HCEC 1CT (cell line): ENCODE results near the gene THRAP3.
A peak's percentile ranks its signal among the peaks of the same experiment; 100 is the strongest.

Experiments
- DNase-seq: peaks from one replicate; pipeline ENCODE4 v3.0.0-alpha.2; 2017

The THRAP3 gene

DNA sequence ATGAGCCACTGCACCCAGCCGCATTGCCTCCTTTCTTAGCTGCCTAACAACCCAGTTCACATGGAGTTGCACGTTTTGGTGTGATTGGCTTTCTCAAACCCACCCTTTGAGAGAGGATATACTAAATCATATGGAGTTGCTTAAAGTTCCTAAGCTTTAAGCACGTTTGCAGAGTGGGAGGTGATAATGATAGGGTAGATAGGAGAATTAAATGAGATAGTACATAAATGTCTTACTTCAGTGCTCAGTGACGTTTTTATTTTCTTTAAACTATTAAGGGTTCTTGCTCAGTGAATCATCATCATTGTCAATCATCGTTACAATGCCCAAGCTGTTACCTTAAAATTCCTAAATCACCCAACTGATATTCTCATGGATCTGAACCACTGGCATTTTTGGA, 79.0 kb downstream of the THRAP3 start:
- DNase-seq: no peak

DNA sequence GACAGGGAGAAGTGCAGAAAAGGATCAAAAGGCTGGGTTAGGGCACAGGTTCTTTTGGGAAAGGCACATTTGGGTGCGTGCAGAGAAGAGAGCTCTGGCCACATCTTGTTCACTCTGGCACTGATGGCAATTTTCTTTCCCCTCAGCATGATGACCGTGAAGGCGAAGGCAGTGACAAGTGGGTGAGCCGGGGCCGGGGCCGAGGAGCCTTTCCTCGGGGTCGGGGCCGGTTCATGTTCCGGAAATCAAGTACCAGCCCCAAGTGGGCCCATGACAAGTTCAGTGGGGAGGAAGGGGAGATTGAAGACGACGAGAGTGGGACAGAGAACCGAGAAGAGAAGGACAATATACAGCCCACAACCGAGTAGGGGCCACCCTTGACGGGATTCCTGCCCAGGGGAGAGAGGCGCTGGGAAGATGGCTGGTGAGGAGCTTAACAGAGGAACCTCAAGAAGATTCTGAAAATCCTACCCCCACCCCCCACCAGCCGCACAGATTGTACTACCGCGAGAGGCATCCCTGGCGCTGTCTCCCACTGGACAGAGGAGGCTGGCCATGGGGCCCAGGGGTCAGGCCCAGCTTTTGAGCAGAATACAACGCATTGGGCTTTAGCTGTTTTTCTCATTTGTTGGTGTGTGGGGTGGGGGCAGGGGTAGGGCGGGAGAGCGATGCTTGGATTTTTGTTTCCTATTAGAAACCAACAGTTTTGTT, 79.6 kb downstream of the THRAP3 start:
- no peak for DNase-seq

DNA sequence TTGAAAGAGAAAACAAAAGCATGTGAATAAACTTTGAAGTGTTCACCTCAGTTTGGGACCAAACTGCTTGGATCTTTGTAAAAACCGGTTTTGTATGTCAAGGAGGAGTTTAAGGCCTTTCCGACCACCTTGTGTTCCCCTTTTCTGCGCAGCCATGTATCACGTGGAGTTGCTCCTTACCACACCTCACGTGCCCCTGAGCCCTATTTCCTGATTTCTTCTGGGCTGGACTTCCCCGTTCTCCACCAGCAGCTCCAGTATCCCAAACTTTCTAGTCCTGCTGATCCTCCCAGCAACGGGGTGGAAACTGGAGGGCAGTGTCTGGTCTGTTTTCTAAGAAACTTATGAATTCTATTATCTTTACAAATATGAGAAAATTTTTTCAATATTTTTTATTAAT, 80.3 kb downstream of the THRAP3 start:
- DNase-seq: no peak

DNA sequence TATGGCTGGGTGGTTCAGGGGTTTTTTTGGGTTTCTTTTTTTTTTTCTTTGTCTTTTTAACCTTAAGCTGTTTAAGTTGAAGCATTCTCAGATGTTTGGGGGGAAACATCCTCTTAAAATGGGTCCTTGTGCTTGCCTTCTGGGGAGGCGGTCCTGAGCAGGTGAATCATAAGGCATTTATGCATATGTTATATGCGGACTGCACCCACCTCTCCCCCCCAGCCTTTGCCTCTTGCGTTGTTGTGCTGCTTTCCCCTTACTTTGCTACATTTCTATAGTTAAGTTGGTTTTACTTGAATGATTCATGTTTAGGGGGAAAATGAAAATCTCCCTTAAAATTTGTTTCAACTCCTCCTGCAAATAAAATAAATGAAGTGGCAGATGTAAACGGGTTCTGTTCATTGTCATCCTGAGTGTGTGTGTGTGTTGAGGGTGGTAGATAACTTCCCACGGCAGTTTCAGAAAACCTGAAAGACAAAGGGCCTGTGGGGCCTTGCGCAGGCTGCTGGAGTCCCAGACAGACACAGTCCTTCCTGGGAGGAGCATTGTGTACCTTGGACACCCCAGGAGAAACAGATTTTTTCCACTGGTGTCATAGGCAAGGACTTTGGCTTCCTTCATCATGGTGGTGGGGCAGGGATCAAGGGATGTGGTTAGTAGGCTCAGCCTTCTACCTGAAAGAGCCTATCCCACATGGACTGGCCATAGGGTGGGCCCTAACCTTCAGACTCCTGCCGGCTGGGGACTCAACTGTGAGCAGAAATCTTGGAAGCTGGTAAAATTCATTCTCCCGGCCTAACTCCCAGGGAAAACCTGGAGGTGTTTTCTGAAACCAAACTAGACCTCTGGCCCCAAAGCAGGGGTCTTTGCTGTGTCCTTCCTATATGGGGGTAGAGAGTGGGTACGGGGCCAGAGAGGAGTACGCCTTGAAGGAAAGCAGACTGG, 81.0 kb downstream of the THRAP3 start:
- DNase-seq: no peak

DNA sequence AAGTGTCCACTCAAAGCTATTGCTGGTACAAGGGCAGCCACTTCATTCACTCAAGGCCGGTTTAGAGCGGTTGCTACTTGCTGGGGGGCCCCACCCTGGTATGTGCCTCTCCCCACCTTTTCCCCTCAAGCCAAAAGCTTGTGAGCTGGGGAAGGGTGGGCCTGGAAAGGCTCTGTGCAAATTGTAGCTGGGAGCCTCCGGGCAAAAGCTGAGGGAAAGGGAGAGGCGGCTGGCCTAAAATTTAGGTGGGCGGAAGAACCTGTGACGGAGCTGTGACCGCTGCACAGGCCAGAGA, 81.6 kb downstream of the THRAP3 start:
- no peak for DNase-seq

DNA sequence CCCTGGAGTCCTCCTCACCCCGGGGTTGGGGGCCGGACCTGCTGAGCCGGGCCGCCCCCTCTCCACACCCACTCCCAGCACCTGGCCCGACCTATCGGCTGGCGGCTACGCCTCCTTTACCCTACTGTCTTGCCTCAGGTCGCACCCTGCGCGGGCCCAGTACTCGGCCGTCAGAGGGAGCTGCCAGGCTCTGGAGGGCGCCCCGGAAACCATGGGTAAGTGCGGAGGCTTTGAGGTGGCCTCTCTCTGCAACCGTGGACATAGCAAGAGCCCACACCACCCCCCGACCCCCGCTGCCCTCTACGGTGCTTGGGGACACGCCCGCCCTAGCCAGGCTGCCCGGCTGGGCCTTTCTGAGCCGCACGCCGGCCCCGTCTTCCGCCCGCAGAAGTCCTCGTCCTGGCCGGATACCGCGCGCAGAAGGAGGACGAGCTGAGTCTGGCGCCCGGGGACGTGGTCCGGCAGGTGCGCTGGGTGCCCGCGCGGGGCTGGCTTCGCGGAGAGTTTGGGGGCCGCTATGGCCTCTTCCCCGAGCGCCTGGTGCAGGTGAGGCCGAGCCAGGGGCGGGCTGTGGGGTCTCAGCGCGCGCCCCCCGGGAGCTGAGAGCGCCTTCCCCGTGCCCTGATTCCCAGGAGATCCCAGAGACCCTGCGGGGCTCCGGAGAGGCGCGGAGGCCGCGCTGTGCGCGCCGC, 82.1 kb downstream of the THRAP3 start, which contains the start of gene SH3D21:
Gene SH3D21 (plus strand): TSS at position 159 of the 692 bp plus-strand sequence. CDS start 53 bp downstream, at position 212.
- no peak for DNase-seq

DNA sequence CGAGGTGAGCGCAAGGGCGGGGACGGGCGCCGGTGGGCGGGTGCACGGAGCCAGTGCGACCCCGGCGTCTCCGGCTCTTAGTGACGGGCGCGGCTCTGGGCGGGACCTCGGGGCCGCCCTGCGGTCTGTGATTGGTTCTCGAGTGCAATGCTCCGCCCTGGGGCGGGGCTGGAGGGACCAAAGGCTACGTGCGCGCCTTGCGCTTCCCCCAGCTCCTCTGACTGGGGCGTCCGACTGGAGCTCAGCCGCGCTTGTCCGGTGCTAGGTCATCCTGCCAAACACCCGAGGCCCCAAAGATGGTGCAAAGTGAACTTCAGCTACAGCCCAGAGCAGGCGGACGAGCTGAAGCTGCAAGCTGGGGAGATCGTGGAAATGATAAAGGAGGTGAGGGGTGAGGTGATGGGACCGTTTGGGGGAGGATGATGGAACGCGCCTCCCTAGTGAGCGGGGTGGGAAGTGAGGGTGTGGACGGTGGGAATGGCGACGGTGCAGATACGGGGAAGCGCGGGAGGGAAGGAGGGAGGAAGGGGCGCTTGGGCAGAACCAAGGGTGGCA, 82.7 kb downstream of the THRAP3 start:
- peak; percentile 91 for DNase-seq

DNA sequence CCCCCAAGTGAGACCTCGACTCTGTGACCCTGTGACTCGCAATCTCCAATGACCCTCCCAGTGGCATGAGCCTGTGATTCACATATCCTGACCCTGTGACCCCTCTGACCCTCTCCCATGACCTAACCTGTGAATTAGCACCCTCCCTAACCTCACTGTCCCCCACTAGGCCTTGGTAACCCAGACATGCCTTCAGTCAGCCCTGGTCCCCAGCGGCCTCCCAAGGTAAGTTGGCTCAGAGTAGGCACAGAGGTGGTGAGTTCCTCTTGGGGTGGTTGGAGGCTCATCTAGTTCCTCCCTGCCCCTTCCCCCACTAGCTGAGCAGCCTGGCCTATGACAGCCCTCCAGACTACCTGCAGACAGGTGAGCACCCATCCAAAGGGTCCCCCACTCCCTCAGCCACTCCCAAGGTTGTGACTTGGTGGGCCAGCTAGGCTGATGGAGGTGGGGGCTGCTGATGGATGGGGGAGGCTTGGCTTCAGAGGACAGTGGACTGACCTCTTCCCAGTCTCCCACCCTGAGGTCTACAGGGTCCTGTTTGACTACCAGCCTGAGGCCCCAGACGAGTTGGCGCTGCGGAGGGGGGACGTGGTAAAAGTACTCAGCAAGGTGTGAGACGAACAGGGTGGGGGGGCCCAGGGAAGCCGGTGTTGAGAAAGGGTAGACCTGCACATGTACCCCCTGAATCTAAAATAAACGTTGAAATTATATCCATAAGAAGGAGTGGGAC, 83.5 kb downstream of the THRAP3 start:
- no peak for DNase-seq

DNA sequence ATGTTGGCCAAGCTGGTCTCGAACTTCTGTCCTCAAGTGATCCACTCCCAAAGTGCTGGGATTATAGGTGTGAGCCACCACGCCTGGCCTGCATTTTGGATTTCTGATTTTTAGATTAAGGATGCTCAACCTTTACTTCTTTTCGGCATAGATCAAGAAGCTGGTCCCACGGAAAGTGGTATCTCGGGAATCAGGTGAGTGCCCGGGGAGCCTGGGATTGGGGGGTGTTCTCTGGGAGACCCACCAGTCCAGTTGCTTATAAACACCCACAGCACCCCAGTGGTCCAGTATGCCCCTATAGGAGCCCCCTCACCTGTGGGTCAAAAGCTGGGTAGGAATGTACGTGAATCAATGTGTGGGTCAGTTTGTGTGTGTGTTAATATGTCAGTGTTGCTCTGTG, 85.2 kb downstream of the THRAP3 start:
- DNase-seq: no peak

DNA sequence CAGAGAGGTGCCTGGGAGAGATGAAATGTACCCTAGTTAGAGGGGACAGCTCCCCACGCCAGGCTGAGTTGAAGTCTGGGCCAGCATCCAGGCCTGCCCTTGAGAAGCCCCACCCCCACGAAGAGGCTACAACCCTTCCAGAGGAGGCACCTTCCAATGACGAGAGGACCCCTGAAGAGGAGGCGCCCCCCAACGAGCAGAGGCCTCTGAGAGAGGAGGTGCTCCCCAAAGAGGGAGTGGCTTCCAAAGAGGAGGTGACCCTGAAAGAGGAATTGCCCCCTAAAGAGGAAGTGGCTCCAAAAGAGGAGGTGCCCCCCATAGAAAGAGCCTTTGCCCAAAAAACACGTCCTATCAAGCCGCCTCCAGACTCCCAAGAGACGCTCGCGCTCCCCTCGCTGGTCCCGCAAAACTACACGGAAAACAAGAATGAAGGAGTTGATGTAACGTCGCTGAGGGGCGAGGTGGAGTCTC, 96.1 kb downstream of the THRAP3 start:
- no peak for DNase-seq

DNA sequence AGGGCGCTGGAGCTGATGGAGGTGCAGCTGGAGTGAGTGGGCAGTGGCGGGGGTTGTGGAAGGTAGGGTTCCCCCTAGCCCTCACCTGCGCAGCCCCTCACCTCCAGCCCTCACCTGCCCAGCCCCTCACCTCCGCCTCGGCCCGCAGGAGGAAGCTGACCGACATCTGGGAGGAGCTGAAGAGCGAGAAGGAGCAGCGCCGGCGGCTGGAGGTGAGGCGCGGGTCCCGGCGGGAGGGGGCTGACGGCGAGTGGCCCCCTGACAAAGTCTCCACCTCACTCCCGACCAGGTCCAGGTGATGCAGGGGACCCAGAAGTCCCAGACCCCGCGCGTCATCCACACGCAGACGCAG, 96.5 kb downstream of the THRAP3 start:
- no peak for DNase-seq

DNA sequence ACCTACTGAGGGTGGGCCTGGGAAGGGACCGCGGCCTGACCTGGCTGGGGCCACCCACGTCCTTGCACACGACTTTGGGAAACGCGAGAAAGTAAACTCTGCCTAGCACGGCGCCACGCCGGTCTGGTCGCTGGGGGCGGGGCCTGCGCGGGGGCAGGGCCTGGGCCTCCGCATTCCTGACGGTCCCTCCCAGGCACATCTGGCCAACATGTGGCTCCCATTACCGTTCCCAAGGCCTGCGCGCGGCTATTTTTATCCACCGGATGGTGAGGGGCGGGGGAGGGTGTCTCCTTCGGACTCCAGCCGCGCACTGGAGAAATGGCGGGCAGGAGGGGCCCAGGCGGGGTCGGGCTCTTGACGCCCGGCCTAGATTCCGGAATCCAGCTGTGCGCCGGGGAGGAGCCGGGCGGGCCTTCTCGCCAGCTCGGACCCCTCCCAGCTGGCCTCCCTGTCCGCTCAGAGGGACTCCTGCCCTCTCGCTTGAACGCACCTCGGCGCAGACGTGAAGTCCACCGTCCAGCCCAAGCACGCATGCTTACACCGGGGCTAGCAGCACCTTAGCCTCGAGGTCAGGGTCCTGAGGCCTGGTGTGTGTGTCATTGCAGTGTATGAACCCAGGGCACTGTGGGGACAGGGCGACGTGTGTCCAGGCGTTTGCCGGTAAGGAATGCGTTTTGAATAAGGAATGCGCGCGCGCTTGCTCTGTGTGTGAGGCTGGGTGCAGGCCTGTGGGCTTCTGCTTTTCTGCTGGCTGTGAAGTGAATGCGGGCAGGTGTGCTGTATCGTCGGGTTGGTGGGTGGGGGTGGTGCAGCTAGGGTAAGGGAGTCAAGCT, 97.1 kb downstream of the THRAP3 start:
- DNase-seq: peak; percentile 95

DNA sequence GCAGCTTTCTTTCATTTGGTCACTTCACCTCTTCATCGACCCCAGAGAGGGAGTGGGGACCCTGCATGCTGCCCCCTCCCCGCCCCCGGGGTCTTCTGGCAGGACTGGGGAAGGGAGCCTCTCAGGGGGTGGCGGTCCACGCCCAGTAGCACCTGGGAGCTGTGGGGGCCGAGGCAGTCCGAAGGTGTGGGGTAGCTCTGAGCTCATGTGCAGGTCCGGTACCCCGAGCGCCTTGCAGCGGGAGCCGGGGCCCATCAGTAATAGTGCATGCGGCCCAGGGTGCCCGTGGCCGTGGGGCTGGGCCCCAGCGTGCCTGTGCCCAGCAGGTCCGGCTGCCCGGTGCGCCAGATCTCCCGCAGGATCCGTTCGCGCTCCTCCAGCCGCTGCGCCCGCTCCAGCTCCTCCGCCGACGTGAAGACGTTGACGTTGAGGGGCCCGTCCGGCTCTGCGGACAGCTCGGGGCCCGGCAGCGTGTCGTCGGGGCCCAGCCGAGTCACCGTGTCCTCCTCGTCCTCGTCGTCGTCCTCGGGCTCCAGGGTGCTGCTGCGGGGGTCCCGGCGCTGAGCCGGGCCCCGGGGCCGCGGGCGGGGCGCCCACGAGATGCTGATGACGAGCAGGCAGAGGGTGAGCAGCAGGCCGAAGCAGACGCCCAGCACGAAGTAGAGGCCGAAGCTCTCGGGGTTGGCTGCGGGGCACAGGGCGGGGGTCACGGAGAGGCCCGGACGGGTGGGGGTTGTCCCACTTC, 98.0 kb downstream of the THRAP3 start:
- peak; percentile 51 for DNase-seq

DNA sequence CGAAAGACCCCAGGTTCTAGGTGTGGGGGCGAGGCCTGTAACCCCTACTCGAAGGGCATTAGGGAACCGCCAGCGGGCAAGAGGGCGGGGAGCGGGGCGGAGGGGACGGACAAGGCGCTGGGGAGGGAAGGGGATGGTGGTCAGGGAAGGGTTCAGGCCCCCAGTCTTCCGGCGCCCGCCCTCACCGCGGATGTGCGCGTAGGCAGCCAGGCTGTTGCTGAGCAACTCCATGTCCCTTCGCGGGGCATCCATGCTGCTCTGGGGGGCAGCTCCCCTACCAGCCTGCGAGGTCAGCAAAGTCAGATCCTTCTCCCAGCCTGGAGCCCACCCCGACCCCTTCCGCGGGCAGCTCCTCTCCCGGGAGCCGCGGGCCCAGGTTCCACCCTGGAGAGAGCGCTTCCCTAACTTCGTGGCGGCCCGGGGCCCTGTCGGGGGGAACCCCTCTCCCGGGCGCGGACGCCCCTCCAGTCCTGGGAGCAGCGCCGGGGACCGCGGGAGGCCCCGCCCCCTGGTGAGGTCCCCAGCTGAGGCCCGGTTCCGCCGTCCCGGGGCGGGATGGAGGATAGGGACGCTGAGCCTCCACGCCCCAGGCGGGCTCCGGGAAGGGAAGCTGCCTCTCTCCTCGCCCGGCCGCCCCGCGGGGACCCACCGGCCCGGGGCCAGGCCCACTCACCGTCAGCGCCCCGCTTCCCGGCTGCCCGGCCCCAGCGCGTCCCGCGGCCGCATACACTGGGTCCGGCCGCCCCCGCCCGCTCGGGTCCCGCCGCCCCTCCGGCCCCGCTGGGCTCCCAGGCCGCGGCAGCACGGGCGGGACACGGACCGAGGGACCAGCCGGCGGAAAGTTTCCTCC, 98.8 kb downstream of the THRAP3 start:
- peak; percentile 66 for DNase-seq

DNA sequence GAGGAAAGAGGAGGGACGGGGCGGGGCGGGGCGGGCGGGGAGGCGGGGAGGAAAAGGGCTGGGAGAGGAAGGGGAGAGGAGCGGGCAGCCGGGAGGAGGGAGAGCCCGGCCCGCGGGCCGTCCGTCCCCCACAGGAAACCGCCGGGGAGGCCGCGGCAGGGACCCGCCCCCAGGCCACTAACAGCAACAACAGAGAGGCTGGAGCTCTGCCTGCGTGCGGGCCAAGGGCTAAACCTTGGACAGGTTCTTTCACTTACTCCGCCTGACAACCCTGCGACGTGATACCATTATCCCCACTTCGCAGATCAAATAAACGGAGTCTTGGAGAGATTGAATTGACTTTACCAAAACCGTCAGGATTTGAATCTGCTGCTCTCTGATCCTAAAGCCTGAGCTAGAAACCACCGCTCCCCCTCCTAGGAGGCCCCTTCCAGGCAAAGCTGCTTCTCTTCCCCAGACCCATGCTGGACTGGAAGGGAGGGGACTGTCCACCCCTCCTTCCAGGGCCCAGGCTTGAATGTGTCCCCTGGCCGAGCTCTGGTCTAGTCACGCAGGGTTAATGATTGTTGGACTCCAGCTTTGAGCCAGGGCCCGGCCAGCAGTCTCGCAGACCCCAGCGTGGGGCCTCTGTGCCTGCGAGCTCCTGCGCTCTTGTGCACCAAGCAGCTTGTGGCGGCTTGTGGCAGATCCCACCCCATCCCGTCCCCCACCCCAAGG, 99.6 kb downstream of the THRAP3 start, which contains the start of gene EVA1B:
Gene EVA1B (minus strand): TSS at position 10 of the 717 bp plus-strand sequence. CDS start 608 bp downstream, outside the sequence.
- peak; percentile 78 for DNase-seq

DNA sequence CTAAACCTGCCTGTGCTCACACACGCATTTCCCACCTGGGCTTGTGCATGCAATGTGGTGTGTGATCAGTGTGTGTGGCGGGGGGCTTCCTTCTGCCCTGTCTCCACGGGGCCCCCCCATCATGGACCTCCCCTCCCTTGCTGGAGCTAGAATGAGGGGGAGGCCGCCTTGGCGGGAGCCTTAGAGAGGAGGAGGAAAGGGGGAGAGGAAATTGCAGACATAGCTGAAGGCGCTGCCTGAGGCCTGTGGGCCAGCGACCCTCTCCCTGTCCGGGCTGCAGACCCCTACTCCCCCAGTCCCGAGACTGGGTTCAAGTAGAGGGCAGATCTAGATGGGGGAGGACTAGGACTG, 100.1 kb downstream of the THRAP3 start:
- DNase-seq: no peak

DNA sequence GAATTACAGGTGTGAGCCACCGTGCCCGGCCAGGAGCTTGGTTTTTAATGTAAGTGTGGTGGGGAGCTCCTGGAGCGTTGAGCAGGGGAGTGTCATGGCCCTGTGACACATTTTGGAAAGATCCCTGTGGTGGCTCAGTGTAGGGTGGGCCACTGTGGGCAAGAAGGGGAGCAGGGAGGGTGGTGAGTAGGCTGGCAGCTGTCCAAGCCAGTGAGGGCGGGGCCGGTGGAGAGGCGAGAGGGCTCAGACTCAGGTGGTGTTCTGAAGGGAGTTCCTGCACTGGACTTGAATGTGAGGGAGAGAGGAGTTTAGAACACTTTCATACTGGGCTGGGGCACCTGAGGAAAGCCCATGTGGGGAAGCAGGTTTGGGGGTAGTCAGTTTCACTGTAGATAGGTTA, 102.3 kb downstream of the THRAP3 start:
- no peak for DNase-seq

DNA sequence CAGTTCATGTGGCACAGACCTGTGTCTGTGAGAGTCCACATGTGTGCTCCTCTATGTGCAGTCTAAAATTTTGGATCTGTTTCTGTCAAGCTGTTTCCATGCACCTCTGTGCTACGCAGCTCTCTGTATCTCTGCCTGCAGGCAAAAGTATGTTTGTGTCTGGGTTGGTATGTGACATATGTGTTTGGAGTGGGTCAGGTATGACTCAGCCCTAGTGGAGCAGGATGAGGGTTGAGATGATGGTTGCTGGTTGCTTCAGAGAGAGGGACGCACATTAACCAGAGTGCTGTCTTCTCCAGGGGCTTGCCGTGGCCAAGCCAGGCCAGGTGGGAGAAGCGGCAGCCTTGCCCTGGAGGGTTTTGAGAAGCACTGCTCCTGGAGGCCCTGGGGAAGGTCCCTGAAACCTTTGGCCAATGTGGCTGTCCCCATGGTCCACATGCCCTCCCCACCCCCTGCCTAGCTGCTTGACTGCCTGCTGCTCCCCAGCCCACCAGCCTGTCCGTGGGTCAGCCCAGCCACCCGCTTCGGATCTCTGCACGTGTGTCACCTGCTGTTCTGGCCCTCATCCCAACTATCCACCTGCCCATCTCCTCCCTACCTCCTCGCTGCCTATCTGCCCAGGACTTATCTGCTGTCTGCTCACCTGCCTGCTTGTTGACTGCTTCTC, 103.3 kb downstream of the THRAP3 start:
- DNase-seq: peak; percentile 40

DNA sequence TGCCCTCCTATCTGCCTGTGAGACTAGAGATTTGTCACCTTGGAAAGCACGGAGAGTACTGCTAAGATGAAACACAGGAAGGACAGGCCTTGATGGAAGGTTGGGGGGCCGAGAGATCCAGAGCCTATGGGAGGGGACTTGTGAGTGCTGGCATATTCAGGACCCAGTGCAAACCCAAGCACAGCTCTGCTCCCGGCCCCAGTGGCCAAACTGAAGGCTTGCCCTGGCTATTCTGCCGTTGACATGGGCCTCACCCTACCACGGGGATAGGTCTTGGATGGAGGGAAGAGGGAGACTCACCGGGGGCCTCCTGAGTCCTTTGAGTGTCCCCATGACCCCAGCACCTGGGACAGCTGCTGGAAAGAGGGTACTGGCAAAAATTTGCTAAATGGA, 103.8 kb downstream of the THRAP3 start:
- DNase-seq: no peak
